ENCODE results near the gene MEX3B.
A peak's percentile ranks its signal among the peaks of the same experiment; 100 is the strongest.

Gene MEX3B

GRCh38 chr15:82040862-82041261, 5.0 kb downstream of the MEX3B start (continued):
- TF ChIP-seq EGR2 (tag by site-specific recombination; IDR thresholded peaks at IDR 0.05; ENCODE audit: low read depth) (no peak), ZNF18 (tag by site-specific recombination; IDR thresholded peaks at IDR 0.05) (0 out of 2 replicates have a peak, but pooled peaks have one; percentile 35), TSHZ1 (tag by site-specific recombination; IDR thresholded peaks at IDR 0.05; ENCODE audit: borderline replicate concordance) (peak; percentile 90), ZNF623 (tag by site-specific recombination; IDR thresholded peaks at IDR 0.05) (no peak), ZBTB26 (tag by site-specific recombination; optimal IDR thresholded peaks at IDR 0.05) (no peak), ZBTB21 (tag by site-specific recombination; IDR thresholded peaks at IDR 0.05) (no peak), ZNF274 (IDR thresholded peaks at IDR 0.05; ENCODE audit: low read length) (no peak), ZNF274 (tag by site-specific recombination; IDR thresholded peaks at IDR 0.05; ENCODE audit: borderline replicate concordance) (no peak), ZBTB44 (tag by site-specific recombination; IDR thresholded peaks at IDR 0.05) (peak; percentile 38; the same call in 1 of the 2 replicates), ZNF16 (tag by site-specific recombination; IDR thresholded peaks at IDR 0.05; ENCODE audit: low read depth) (no peak), PATZ1 (tag by site-specific recombination; IDR thresholded peaks at IDR 0.05) (peak; percentile 84), ZXDB (tag by site-specific recombination; IDR thresholded peaks at IDR 0.05) (peak; percentile 57), ZNF837 (tag by site-specific recombination; IDR thresholded peaks at IDR 0.05) (no peak), MZF1 (tag by site-specific recombination; IDR thresholded peaks at IDR 0.05; ENCODE audit: borderline replicate concordance) (peak; percentile 78; the same call in 1 of the 2 replicates), ZNF707 (tag by site-specific recombination; IDR thresholded peaks at IDR 0.05) (no peak), GLIS2 (tag by site-specific recombination; IDR thresholded peaks at IDR 0.05) (no peak), ZNF518A (tag by site-specific recombination; conservative IDR thresholded peaks at IDR 0.05; ENCODE audit: low read depth) (no peak), ELK4 (IDR thresholded peaks at IDR 0.05; ENCODE audit: borderline replicate concordance, low read depth, low read length) (no peak), ZNF394 (tag by site-specific recombination; IDR thresholded peaks at IDR 0.05; ENCODE audit: borderline replicate concordance) (no peak), ZNF362 (tag by site-specific recombination; IDR thresholded peaks at IDR 0.05) (no peak), KLF1 (tag by site-specific recombination; IDR thresholded peaks at IDR 0.05) (peak; percentile 93), ZNF132 (tag by site-specific recombination; IDR thresholded peaks at IDR 0.05; ENCODE audit: borderline replicate concordance) (no peak)

All from HEK293 (cell line).